ENCODE results near the gene TMEM132C. TPM values are rescaled to one million over a fixed set of nuclear protein-coding genes. Genes with fewer than 3 reads are reported as not detected.

Gene TMEM132C
- total RNA-seq, 2 donors from 2014 or later, result 0.26 to 0.33 TPM

GRCh38 chr12:128687851-128688250, 420.9 kb downstream of the TMEM132C start:
- H3K4me1 Mint-ChIP-seq, result peaks cover 2% of the 10 kb centered on the region
- peaks cover 1% of the 10 kb centered on the region for H3K9me3 Mint-ChIP-seq
- WGBS, 2 experiments (ENCODE audit: insufficient coverage in 1 of 2, insufficient read length in 1 of 2), result 73 to 84% methylated on average over 4 to 7 of the region's 7 CpGs
- Histone ChIP-seq H3K4me3 (ENCODE audit: low read length) (no peak overlapping the region), H3K4me1 (ENCODE audit: control insufficient read depth, insufficient read depth, low read length) (no peaks in the 10 kb centered on the region), H3K27me3 (ENCODE audit: control insufficient read depth, insufficient read depth, low read length, poor library complexity, severe bottlenecking) (no peaks in the 10 kb centered on the region), H3K36me3 (ENCODE audit: control insufficient read depth, insufficient read depth, low read length) (no peaks in the 10 kb centered on the region), H3K9ac (ENCODE audit: extremely low read depth, low read length, poor library complexity, severe bottlenecking) (no peak overlapping the region), H3K27ac (ENCODE audit: low read depth, low read length) (no peak overlapping the region), H3K9me3 (ENCODE audit: control insufficient read depth, low read length) (no peaks in the 10 kb centered on the region)
- H3K27ac Mint-ChIP-seq, result no peak overlapping the region
- H3K27me3 Mint-ChIP-seq (ENCODE audit: insufficient read depth), result peaks cover 1% of the 10 kb centered on the region
- no peak for TF ChIP-seq CTCF (conservative IDR thresholded peaks at IDR 0.05)
- no peak for DNase-seq
- no peak overlapping the region for H3K4me3 Mint-ChIP-seq
- H3K36me3 Mint-ChIP-seq (ENCODE audit: low read depth), result no peaks in the 10 kb centered on the region

- no peaks in the 10 kb centered on the region for H3K36me3 Mint-ChIP-seq (ENCODE audit: low read depth)
- no peak overlapping the region for H3K27ac Mint-ChIP-seq
- H3K27me3 ChIP-seq (ENCODE audit: control insufficient read depth, insufficient read depth, low read length, poor library complexity, severe bottlenecking), result no peaks in the 10 kb centered on the region
- peaks cover 12% of the 10 kb centered on the region for H3K4me1 Mint-ChIP-seq
- no peak for DNase-seq
- peak; percentile 58 for TF ChIP-seq CTCF (conservative IDR thresholded peaks at IDR 0.05)
- no peaks in the 10 kb centered on the region for H3K9me3 Mint-ChIP-seq
- H3K9ac ChIP-seq (ENCODE audit: extremely low read depth, low read length, poor library complexity, severe bottlenecking), result no peak overlapping the region
- no peaks in the 10 kb centered on the region for H3K36me3 ChIP-seq (ENCODE audit: control insufficient read depth, insufficient read depth, low read length)
- no peaks in the 10 kb centered on the region for H3K9me3 ChIP-seq (ENCODE audit: control insufficient read depth, low read length)
- no peaks in the 10 kb centered on the region for H3K27me3 Mint-ChIP-seq (ENCODE audit: insufficient read depth)
- H3K4me3 ChIP-seq (ENCODE audit: low read length), result no peak overlapping the region
- H3K4me3 Mint-ChIP-seq, result no peak overlapping the region
- H3K4me1 ChIP-seq (ENCODE audit: control insufficient read depth, insufficient read depth, low read length), result no peaks in the 10 kb centered on the region
- H3K27ac ChIP-seq (ENCODE audit: low read depth, low read length), result no peak overlapping the region
- WGBS, 2 experiments (ENCODE audit: insufficient coverage in 1 of 2, insufficient read length in 1 of 2), result 71 to 77% methylated on average over 2 of the region's 2 CpGs
These were observed 423.7 kb downstream of the TMEM132C start for GRCh38 chr12:128690641-128691040.

GRCh38 chr12:128693115-128693514, 426.1 kb downstream of the TMEM132C start:
- no peak overlapping the region for H3K4me3 Mint-ChIP-seq
- H3K9me3 ChIP-seq (ENCODE audit: control insufficient read depth, low read length), result no peaks in the 10 kb centered on the region
- H3K36me3 ChIP-seq (ENCODE audit: control insufficient read depth, insufficient read depth, low read length), result no peaks in the 10 kb centered on the region
- no peaks in the 10 kb centered on the region for H3K4me1 ChIP-seq (ENCODE audit: control insufficient read depth, insufficient read depth, low read length)
- WGBS, 2 experiments (ENCODE audit: insufficient coverage in 1 of 2, insufficient read length in 1 of 2), result 86 to 100% methylated on average over 2 to 4 of the region's 4 CpGs
- TF ChIP-seq CTCF (conservative IDR thresholded peaks at IDR 0.05), result no peak
- H3K27me3 Mint-ChIP-seq (ENCODE audit: insufficient read depth), result no peaks in the 10 kb centered on the region
- no peak overlapping the region for H3K4me3 ChIP-seq (ENCODE audit: low read length)
- H3K27me3 ChIP-seq (ENCODE audit: control insufficient read depth, insufficient read depth, low read length, poor library complexity, severe bottlenecking), result no peaks in the 10 kb centered on the region
- H3K4me1 Mint-ChIP-seq, result peaks cover 12% of the 10 kb centered on the region
- H3K9me3 Mint-ChIP-seq, result no peaks in the 10 kb centered on the region
- no peaks in the 10 kb centered on the region for H3K36me3 Mint-ChIP-seq (ENCODE audit: low read depth)
- no peak overlapping the region for H3K9ac ChIP-seq (ENCODE audit: extremely low read depth, low read length, poor library complexity, severe bottlenecking)
- DNase-seq, result no peak
- no peak overlapping the region for H3K27ac Mint-ChIP-seq
- H3K27ac ChIP-seq (ENCODE audit: low read depth, low read length), result no peak overlapping the region
